Endothelial cell of umbilical vein (primary cell): ENCODE results near the gene BMPER. TPM values are rescaled to one million over a fixed set of nuclear protein-coding genes. Genes with fewer than 3 reads are reported as not detected.
A peak's percentile ranks its signal among the peaks of the same experiment; 100 is the strongest.

Experiments
- BruUV-seq: library from RNA; stranded (reverse); fragments of 400-500 nt; replicated peaks from 2 replicates; lab custom pipeline; 2021; lab: Mats Ljungman, UMichigan
- CTCF ChIA-PET: fragments of 300-600, 350-600 bp; sonication (Branson Sonifier 250); formaldehyde crosslinking; loops from one replicate; lab custom pipeline; 2021; ENCODE audit warnings: antibody characterized with exemption, inconsistent platforms; lab: Charles Lee
- POLR2A ChIA-PET: fragments of 300-600, 350-600 bp; sonication (Branson Sonifier 250); formaldehyde crosslinking; loops from one replicate; lab custom pipeline; 2021; ENCODE audit warnings: antibody characterized with exemption, inconsistent platforms; lab: Charles Lee
- DNase-seq: peaks from one replicate; pipeline ENCODE4 v3.0.0-alpha.2; 2011; ENCODE audit warnings: low read depth, low spot score
- FAIRE-seq: peaks from 2 replicates; lab custom pipeline; 2011; peaks lifted over from hg19 to GRCh38; lab: Jason Lieb, UNC
- H2AFZ ChIP-seq: 2 replicates; pipeline ENCODE4 v1.6.0; 2012; ENCODE audit warnings: low read depth, low read length, control low read depth, inconsistent platforms
- H3K27ac ChIP-seq: 2 replicates; pipeline ENCODE4 v1.5.1; 2011; ENCODE audit warnings: low read depth, mild to moderate bottlenecking, control low read depth, low read length, moderate library complexity; ENCODE audit not compliant: insufficient read depth
- H3K27me3 ChIP-seq, 2 experiments: 2 replicates each; pipeline versions ENCODE4 v1.6.0 to v1.6.1; 2011; ENCODE audit warnings: low read length in 2 of 2, mixed read lengths in 1 of 2; ENCODE audit not compliant: control insufficient read depth in 2 of 2, insufficient read depth in 2 of 2
- H3K36me3 ChIP-seq, 2 experiments: 2 replicates in 1 of 2; 3 replicates in 1 of 2; pipeline ENCODE4 v1.5.1; 2011; ENCODE audit warnings: low read length in 2 of 2, mild to moderate bottlenecking in 1 of 2, moderate library complexity in 1 of 2; ENCODE audit not compliant: control insufficient read depth in 2 of 2, insufficient read depth in 2 of 2; ENCODE audit errors: extremely low read depth in 1 of 2
- H3K4me1 ChIP-seq: 3 replicates; pipeline ENCODE4 v1.5.1; 2011; ENCODE audit warnings: mild to moderate bottlenecking, low read length; ENCODE audit not compliant: control insufficient read depth, insufficient read depth; ENCODE audit errors: extremely low read depth
- H3K4me2 ChIP-seq: 2 replicates; pipeline ENCODE4 v1.6.1; 2011; ENCODE audit warnings: low read length, control low read depth, mixed read lengths; ENCODE audit not compliant: insufficient read depth
- H3K4me3 ChIP-seq, 3 experiments: fragments of 200-600 bp in 1 of 3; sonication (generic), shearing (Covaris generic) in 1 of 3; replicated peaks in 1 of 3; 2 replicates each; pipeline ENCODE4 v1.5.1; 2011 to 2016; ENCODE audit warnings: control low read depth in 3 of 3, low read length in 3 of 3, mild to moderate bottlenecking in 2 of 3, inconsistent platforms in 1 of 3, low read depth in 1 of 3, moderate library complexity in 1 of 3; ENCODE audit not compliant: insufficient read depth in 1 of 3
- H3K79me2 ChIP-seq: 2 replicates; pipeline ENCODE4 v1.6.0; 2012; ENCODE audit warnings: low read length, inconsistent platforms; ENCODE audit not compliant: control insufficient read depth, insufficient read depth
- H3K9ac ChIP-seq: replicated peaks from 2 replicates; pipeline ENCODE3; 2011; ENCODE audit warnings: low read length, control low read depth; ENCODE audit not compliant: insufficient read depth; ENCODE audit errors: extremely low read depth
- H3K9me1 ChIP-seq: replicated peaks from 3 replicates; pipeline ENCODE4 v1.6.0; 2011; ENCODE audit warnings: mild to moderate bottlenecking, low read length; ENCODE audit not compliant: control insufficient read depth, insufficient read depth; ENCODE audit errors: extremely low read depth
- H3K9me3 ChIP-seq: replicated peaks from 2 replicates; pipeline ENCODE4 v1.5.1; 2012; ENCODE audit warnings: low read length, inconsistent platforms; ENCODE audit not compliant: control insufficient read depth, insufficient read depth
- H4K20me1 ChIP-seq: replicated peaks from 2 replicates; pipeline ENCODE3; 2011; ENCODE audit warnings: mild to moderate bottlenecking, low read length; ENCODE audit not compliant: control insufficient read depth, insufficient read depth; ENCODE audit errors: extremely low read depth
- FOS ChIP-seq: IDR thresholded peaks from 2 replicates; pipeline ENCODE4 v1.6.1; 2011; ENCODE audit warnings: mild to moderate bottlenecking, low read length, moderate library complexity, borderline replicate concordance; ENCODE audit not compliant: insufficient read depth
- GATA2 ChIP-seq: IDR thresholded peaks from 2 replicates; pipeline ENCODE4 v1.7.0; 2011; ENCODE audit warnings: low read depth, mild to moderate bottlenecking, moderate library complexity, mixed read lengths, low read length; ENCODE audit not compliant: insufficient read length, insufficient read depth
- JUN ChIP-seq: IDR thresholded peaks from 2 replicates; pipeline ENCODE4 v1.6.1; 2011; ENCODE audit warnings: borderline replicate concordance, low read depth; ENCODE audit not compliant: insufficient read length, insufficient read depth
- dilution Hi-C: fragments of 300-500 bp; cut with MboI; formaldehyde crosslinking; loops from one replicate; pipeline ENCODE4 v1.15.0; 2019; ENCODE audit warnings: low sequenced_read_pairs; ENCODE audit not compliant: extremely low pct_ligation_motif_present
- intact Hi-C: fragments of 100-400 bp; cut with micrococcal nuclease; formaldehyde crosslinking; loops from one replicate; pipeline ENCODE4 v1.10.0; 2022
- polyA plus RNA-seq, 4 experiments: library from polyadenylated mRNA; depleted of rRNA in 3 of 4; stranded (reverse) in 3 of 4; unstranded in 1 of 4; fragments of >200 nt; gene quantifications; 2 replicates each; pipeline versions ENCODE4 v1.2.1 to v1.2.3, GENCODE V29; 2011 to 2012; ENCODE audit warnings: missing spikeins in 1 of 4
- total RNA-seq: library from RNA; stranded (reverse); gene quantifications from 2 replicates; pipeline ENCODE4 v1.2.3, GENCODE V29; 2021
- TF ChIP-seq, protein P1 (sequence below), 2 donors: IDR thresholded peaks; 1 replicate in 1 of 2; 2 replicates in 1 of 2; pipeline ENCODE4 v1.5.1; 2011; ENCODE audit warnings: low read length in 2 of 2, mild to moderate bottlenecking in 2 of 2, moderate library complexity in 2 of 2, control low read depth in 1 of 2, inconsistent platforms in 1 of 2, low read depth in 1 of 2; ENCODE audit not compliant: insufficient read depth in 1 of 2; ENCODE audit errors: extremely low read depth in 1 of 2

The BMPER gene
- total and polyA plus RNA-seq, 2 donors (not counting 3 experiments of a cell fraction or from before 2014, with no cell fraction given): 0.10 to 0.13 TPM

DNA sequence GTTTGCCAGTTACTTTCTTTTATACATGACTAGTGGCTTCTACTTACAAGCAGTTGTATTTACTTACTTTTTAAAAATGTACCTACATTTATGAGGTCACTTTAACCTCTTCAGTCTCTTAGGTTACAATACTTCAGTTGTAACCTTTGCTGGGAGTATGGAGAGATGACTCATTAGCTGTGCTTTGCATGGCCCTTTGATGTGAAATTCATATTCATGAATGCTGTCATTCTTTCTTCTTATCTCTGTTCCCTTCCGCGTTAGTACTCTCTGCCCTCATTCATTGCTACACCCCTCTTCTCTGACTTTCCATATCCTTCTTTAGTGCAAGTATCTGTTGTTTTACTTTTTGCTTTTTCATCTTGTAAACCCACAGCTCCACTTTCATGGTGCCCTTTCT lies 164.3 kb downstream of the BMPER start:
- dilution Hi-C loops: no loop called here
- ChIA-PET POLR2A (no interaction called here), CTCF (interaction anchor here (0.8 to 3.2 kb wide), 8 partner anchors 9 to 137 kb away, joined by 3 to 22 read pairs (median 6); no protein-coding TSS in a partner anchor)
- Histone ChIP-seq H3K9ac (no peak overlapping the region), H3K27me3 (no peaks in the 10 kb centered on the region), H3K9me1 (no peaks in the 10 kb centered on the region), H3K27ac (peak overlapping the region; percentile 41), H3K4me2 (peak overlapping the region; percentile 73), H3K9me3 (no peaks in the 10 kb centered on the region), H3K79me2 (no peaks in the 10 kb centered on the region), H2AFZ (no peak overlapping the region), H4K20me1 (no peaks in the 10 kb centered on the region), H3K4me1 (peaks cover 22% of the 10 kb centered on the region), H3K4me3 (no peak overlapping the region), H3K36me3 (no peaks in the 10 kb centered on the region)
- peak; percentile 62 for DNase-seq
- no TSS peak for BruUV-seq
- intact Hi-C loops: loop anchor here (1.0 to 5.0 kb wide), 2 partner anchors 33 to 82 kb away; no protein-coding TSS in a partner anchor
- peak; percentile 79 for FAIRE-seq
- TF ChIP-seq GATA2 (peak; percentile 81), JUN (peak; percentile 81), FOS (peak; percentile 92)
- TF ChIP-seq, protein P1, sequence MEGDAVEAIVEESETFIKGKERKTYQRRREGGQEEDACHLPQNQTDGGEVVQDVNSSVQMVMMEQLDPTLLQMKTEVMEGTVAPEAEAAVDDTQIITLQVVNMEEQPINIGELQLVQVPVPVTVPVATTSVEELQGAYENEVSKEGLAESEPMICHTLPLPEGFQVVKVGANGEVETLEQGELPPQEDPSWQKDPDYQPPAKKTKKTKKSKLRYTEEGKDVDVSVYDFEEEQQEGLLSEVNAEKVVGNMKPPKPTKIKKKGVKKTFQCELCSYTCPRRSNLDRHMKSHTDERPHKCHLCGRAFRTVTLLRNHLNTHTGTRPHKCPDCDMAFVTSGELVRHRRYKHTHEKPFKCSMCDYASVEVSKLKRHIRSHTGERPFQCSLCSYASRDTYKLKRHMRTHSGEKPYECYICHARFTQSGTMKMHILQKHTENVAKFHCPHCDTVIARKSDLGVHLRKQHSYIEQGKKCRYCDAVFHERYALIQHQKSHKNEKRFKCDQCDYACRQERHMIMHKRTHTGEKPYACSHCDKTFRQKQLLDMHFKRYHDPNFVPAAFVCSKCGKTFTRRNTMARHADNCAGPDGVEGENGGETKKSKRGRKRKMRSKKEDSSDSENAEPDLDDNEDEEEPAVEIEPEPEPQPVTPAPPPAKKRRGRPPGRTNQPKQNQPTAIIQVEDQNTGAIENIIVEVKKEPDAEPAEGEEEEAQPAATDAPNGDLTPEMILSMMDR (IDR thresholded peaks at IDR 0.05; ENCODE audit: extremely low read depth in 1 of 2, insufficient read depth in 1 of 2, low read depth in 1 of 2, low read length in 2 of 2): no peak
